ENCODE data around the gene CEMIP2.
"Not testable (repeated sequence)": the region's sequence is repeated elsewhere in the genome, so short reads cannot be mapped to it uniquely, and the experiment has no call there.

Gene CEMIP2, protein sequence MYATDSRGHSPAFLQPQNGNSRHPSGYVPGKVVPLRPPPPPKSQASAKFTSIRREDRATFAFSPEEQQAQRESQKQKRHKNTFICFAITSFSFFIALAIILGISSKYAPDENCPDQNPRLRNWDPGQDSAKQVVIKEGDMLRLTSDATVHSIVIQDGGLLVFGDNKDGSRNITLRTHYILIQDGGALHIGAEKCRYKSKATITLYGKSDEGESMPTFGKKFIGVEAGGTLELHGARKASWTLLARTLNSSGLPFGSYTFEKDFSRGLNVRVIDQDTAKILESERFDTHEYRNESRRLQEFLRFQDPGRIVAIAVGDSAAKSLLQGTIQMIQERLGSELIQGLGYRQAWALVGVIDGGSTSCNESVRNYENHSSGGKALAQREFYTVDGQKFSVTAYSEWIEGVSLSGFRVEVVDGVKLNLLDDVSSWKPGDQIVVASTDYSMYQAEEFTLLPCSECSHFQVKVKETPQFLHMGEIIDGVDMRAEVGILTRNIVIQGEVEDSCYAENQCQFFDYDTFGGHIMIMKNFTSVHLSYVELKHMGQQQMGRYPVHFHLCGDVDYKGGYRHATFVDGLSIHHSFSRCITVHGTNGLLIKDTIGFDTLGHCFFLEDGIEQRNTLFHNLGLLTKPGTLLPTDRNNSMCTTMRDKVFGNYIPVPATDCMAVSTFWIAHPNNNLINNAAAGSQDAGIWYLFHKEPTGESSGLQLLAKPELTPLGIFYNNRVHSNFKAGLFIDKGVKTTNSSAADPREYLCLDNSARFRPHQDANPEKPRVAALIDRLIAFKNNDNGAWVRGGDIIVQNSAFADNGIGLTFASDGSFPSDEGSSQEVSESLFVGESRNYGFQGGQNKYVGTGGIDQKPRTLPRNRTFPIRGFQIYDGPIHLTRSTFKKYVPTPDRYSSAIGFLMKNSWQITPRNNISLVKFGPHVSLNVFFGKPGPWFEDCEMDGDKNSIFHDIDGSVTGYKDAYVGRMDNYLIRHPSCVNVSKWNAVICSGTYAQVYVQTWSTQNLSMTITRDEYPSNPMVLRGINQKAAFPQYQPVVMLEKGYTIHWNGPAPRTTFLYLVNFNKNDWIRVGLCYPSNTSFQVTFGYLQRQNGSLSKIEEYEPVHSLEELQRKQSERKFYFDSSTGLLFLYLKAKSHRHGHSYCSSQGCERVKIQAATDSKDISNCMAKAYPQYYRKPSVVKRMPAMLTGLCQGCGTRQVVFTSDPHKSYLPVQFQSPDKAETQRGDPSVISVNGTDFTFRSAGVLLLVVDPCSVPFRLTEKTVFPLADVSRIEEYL (N-terminal part only)

DNA sequence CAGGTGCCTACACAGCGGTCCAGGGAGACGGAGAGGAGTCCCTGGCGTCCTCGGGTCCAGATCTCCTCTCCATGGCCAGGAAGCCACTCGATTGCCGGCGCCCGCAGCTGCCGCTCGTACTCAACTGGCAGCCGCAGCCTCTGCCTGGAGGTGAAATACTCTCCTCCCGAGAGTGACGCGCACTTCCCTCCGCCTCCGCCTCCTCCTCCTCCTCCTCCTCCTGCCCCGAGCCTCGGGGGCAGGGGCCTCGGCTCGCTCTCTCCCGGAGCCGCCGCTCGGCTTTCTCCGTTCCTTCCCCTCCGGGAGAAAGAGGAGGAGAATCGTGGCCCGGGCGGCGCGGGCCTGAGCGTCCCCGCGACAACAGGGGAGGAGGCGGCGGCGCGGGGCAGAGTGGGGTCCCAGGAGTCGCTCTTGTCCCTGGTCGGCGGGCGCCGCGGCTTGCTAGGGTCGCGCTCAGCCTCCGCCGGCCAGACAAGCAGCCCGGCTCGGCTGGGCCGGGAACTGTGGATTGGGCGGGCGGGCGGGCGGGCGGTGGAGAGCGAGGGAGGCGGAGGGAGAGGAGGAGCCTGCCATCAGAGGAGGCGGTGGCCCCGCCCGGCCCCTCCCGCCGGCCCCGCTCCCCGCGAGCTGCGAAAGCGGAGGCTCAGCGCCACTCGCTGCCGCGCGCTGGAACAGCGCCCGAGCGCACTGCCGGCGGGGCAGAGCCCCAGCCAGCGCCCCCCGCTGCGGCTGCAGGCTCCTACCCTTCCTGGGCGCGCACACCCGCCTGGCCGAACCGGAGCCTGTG is at the start of gene CEMIP2:
CEMIP2 (minus strand) TSS at position 126 of the 787 bp plus-strand sequence. CDS start 18,140 bp downstream, outside the sequence.
- DNase-seq (ENCODE audit: low read depth in 2 of 2) = peak; percentile 84 to 85

DNA sequence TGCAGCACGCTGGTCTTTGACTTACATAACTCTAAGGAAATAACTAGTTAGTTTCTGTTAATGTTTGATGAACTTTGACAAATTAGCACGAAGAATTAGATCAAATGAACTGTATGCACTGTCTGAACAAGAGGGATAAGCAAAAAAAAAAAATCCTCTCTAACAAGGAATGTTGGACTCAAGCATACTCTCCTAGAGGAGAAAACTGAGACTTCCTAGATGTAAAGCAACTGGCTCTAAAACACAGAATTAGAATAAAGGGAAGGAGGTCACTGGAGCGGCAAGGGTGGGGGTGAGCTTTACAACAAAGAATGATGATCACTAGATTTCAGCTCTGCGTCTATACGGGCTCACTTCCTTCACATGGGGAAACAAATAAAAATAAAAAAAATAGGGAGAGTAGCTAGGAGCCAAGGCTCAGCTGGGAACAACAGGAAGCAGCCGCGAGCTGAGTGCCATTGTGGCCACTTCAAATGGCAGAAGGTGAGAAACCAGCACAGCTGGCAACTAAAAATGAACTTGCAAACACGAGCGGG is 48.7 kb upstream of the CEMIP2 start:
- DNase-seq (ENCODE audit: low read depth in 2 of 2) = no peak

DNA sequence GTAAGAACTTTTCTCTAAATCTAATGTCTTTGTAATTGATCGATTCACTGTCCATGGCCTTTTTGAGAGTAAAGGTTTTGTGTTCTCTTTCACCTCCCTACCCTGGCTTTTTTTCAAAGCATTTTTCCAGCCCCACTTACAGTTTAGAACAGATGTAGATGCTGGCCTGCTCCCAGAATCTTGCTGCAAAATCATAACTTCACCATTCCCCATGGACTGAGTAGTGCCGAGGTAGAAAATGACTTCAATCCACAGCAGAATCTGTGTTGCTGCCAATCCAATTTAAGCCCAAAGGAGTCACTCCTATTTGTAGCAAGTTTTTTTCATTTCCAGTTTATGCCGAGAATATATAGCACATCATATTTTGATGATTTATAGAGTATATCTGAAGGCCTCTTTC is 46.5 kb upstream of the CEMIP2 start:
- DNase-seq (ENCODE audit: low read depth in 2 of 2) = peak; percentile 50

DNA sequence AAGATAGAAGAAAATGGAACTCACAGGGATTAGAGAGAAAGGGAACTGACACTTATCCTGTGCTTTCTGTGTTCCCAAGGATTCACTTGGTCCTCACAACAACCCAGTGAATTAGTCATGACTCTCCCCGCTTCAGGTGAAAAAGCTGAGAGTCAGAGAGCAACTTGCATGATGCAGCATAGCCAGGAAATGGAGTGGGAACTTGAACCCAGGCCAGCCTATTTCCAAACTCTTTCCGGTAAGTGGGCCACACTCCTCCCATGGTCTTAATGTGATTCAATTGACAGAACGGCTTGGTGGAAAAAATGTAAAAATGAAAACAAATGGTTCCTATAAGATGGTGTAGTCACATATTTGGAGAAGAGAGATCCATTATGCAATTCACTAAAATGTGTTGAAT is 45.9 kb upstream of the CEMIP2 start:
- no peak for DNase-seq (ENCODE audit: low read depth in 2 of 2)

DNA sequence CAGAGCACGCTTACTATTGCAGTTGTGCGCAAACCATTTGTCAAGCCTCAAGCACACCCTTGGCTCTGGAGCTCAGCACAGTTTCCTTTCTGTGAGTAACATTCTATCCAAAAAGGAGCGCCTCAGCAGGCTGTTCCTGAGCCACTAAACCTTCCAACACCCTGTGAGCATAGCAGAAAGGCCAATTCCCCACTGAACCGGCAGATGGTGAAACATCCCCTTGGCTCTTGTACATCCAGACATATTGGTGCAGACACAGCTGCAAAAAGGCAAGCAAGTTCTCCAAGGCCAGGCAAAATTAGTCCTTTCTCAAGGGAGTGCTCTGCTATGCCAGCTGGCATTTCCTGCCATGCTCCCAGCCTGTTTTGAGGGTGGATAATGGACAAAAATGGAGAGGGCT is 44.1 kb upstream of the CEMIP2 start:
- no peak for DNase-seq (ENCODE audit: low read depth in 2 of 2)

DNA sequence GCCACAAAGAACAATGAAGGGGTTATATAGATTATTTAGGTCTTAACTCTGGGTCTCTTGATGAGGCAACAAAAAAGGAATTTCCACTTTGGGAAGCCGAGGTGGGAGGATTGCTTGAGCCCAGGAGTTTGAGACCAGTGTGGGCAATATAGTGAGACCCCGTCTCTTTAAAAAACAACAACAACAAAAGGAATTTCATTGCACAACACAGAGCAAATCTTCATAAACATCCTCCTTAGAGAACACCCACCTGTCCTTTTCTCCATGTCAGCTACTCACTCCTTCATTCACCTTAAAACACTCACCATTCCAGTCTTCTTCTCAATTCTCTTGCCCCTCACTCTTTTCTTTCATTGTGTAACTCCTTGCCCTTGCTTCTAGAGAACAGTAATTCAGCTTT is 39.8 kb upstream of the CEMIP2 start:
- no peak for DNase-seq (ENCODE audit: low read depth in 2 of 2)

DNA sequence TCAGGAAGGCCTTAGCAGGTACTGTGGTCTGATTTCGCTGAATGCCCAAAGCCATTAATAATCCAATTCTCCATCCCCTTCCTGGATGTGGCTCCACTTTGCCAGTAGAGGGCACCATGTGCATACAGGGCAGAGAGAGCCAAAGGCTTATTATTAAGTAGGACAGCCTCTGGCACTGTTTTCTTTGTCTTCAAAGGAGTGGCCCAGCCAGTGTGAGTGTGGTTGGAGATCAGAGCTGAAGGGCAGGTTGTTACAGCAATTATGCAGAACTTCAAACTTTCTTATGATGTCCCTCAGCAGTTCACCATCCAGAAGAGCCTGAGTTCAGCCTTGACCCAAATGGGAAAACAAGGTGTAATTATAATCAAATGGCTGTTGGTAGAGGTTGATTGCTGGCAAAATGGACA is 38.6 kb upstream of the CEMIP2 start:
- DNase-seq (ENCODE audit: low read depth in 2 of 2) = peak in 1 of 2 experiments; percentile 54

DNA sequence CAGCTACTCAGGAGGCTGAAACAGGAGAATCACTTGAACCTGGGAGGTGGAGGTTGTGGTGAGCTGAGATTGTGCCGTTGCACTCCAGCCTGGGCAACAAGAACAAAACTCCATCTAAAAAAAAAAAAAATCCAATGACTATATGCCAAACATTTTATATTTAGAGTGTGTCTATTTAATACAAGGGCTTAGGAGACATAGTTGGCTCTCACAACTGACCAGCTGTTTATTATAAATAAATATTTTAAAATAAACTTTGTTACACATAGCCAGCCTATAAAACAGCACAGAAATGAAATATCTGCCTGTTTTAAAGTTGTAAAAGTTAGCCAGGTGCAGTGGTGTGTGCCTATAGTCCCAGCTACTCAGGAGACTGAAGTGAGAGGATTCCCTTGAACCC is 36.8 kb upstream of the CEMIP2 start:
- DNase-seq (ENCODE audit: low read depth in 2 of 2) = not testable (repeated sequence)

DNA sequence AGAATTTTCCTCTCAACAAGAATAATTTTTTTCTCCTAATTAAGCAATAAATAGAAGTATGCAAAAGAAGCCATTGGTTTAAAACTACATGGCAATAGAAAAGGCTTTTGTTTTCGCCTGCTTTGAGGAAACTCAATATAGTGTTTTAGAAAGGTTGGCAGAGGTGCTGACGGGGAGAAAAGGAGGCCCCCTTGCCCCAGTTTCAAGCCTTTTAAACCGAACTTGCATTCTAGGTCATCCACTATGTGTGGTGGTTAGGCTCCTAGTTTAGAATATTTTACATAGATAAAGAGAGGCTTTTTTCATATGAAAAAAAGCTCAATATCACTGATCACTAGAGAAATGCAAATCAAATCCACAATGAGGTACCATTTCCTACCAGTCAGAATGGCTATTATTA is 33.5 kb upstream of the CEMIP2 start:
- DNase-seq (ENCODE audit: low read depth in 2 of 2) = no peak

DNA sequence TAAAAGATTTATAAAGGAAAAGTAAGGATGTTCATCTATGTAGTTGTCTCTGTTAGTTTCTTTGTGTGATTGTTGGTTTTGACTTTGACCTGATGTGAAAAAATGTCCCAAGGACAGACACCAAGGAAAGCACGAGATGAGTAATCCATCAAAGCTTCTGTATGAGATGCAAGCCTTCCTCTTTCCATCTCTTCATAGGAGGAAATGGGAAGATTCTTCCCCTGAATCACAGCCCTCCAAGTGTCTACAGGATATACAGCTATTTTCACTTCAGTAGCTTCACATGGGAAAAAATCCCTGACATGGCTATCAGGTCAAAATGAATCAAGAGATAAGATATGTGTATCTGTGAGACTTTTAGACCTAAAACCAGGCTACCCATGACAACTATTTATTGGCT is 29.0 kb upstream of the CEMIP2 start:
- DNase-seq (ENCODE audit: low read depth in 2 of 2) = no peak

DNA sequence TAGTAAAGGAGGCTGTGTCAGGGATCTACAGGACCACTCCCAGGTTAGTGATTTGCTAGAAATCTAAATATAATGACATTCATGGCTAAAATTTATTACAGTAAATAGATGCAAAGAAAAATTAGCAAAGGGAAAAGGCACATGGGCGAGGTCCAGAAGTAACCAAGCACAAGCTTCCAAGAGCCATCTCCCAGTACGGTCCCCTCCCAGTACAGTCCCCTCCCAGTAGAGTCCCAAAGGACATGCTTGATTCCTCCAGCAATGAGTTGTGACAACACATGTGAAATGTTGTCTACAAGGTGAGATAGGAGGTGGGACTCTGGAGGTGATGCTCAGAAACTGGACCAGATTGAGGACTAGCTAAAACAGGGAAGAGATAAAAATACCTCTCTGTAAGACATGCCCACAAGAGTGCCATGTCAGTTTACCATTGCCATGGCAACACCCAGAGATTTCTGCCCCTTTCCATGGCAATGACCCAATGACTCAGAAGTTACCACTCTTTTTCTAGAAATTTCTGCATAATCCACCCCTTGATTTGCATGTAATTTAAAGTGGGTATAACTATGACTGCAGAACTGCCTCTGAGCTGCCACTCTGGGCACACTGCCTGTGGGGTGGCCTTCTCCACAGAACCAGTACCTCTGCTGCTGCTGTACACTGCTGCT is 27.9 kb upstream of the CEMIP2 start:
- DNase-seq (ENCODE audit: low read depth in 2 of 2) = no peak

DNA sequence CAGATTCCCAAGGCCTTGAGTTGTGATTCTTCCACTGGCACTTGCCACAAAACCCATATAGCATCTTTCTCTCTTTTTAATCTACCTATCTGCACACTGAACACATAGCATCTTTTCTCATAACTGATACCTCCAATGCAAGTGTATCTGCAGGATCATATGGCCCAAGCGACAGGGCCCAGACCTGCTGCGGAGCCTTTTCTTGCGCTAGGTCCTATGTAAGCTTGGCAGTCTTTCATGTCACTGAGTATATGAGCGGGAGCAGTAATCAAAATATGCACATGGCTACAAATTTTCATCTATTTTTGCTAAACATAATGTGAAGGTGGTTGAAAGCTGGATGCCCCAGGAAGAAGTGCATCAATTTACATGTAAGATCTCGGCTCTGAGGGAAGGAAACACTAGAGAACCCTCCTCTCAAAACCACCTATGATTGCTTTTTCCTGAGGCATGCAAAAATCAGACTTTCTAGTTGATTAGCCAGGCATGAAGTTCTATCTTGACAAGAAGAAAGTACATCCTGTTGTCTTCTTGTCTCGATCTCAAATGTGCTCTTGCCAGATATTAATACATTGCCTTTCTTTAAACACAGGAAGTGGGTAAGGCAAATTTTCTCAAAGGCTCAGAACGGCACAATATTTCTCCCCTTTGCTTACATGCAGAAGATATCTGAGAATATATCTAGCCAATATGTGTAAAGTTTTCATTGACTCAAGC is 26.9 kb upstream of the CEMIP2 start:
- no peak for DNase-seq (ENCODE audit: low read depth in 2 of 2)

DNA sequence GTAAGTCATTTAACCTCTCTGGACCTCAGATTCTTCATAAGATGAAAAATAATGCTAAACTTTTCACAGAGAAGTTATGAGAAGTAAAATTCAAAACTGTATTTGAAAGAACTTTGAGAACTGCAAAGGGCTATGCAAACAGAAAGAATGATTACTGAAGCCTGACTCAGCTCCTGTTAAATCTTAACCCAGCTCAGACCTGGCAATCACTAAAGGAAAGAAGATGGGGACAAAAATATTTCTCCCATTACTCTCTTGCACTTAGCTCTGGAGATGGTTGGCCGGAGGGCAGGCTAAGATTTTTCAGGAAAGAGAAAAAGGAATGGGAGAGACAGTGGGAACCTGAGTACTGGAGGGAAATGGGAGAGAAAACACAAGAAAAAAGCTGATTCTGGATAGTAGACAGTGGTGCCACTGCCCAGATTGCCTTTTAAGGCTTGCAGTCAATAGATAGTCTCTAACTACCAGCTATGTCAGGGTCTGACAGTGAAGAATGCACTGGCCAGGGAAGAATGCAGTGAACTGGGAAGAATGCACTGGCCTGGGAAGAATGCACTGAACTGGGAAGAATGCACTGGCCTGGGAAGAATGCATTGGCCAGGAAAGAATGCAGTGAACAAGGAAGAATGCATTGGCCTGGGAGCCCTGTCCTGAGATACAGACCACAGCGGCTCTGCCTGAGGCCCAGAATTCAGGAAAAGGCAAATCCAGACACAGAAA is 25.2 kb upstream of the CEMIP2 start:
- peak; percentile 68 for DNase-seq (ENCODE audit: low read depth in 2 of 2)

DNA sequence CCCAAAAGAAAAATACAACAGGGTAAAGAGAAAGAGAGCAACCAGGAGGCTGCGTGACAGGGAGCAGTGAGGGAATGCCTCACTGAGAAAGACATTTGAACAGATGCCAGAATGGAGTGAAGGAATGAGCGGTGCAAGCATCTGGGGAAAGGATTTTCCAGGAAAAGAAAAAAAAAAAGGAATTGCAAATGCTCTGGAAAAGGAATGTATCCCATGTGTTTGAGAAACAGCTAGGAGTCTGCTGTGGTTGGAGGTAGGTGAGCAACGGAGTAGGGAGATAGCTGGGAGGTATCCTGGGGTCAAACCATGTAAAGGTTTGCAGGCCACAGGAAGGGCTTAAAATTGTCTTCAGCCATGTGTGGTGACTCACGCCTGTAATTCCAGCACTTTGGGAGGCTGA is 23.6 kb upstream of the CEMIP2 start:
- DNase-seq (ENCODE audit: low read depth in 2 of 2) = peak; percentile 71 to 72

DNA sequence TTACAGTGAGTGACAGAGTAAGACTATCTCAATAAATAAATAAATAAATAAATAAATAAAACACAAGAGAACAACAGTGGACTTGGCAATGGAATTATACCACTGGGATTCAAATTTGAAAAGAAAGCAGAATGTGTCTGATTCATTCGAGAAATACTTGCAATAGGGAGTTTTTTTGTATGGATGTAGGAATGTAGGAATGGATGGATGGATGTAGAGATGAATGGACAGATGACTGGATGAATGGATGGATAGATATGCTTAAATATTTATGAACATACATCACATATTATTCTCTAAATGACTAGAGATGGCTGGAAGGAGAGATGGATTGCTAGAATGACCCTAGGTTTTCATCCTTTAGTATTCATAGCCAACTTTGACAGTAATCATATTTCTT is 22.0 kb upstream of the CEMIP2 start:
- no peak for DNase-seq (ENCODE audit: low read depth in 2 of 2)

DNA sequence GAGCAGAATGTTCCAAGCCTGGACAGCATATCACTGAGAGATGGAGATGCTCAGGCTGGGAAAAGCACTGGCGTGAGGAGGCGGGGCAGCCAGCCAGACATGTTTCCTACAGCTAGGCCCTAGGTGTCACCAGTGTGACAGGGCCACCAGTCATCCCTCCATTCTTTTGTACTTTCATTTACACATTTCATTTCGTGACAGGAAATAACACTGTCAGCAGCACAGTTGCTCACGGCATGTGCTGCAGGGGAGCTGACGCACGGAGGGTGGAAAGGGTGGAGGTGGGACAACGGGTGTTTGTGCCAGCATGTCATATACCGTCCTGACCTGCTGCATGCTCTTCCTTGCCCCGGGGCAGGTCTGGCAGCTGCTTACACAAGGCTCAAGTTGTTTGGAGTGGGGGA is 14.8 kb upstream of the CEMIP2 start:
- no peak for DNase-seq (ENCODE audit: low read depth in 2 of 2)

DNA sequence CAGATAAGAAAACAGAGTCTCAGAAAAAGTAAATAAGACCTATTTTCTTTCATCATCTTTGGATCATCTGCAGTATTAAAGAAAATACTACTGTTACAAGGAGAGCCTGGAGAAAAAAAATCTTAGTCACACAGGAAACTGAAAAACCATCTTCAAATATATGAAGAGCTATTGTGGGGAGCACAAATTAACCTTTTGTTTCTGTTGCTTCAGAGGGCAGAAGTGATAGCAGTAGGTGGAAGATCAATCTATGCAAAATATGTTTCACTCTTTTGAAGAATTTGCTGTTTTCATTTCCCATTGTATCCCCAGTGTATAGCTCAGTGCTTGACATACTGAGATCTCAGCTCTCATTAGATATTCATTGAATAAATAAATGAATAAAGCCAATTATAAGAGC is 13.1 kb upstream of the CEMIP2 start:
- DNase-seq (ENCODE audit: low read depth in 2 of 2) = no peak

DNA sequence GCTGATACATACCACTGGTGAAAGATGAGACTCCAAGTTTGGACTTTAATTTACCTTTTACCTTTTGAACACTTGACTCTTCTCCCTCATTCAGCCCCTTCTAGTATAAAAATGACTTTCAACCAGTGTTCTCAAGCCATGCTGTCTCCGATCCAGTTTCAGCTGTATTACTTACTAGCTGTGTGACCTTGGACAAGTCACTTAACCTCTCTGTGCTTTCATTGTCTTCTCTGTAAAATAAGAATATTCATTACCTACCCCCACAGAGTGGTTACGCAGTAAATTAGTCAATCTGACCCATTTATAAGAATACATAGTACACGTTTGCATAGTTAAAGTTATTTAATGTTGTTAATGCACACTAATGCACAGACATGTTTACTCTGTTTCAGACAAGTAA is 12.6 kb upstream of the CEMIP2 start:
- DNase-seq (ENCODE audit: low read depth in 2 of 2) = no peak

DNA sequence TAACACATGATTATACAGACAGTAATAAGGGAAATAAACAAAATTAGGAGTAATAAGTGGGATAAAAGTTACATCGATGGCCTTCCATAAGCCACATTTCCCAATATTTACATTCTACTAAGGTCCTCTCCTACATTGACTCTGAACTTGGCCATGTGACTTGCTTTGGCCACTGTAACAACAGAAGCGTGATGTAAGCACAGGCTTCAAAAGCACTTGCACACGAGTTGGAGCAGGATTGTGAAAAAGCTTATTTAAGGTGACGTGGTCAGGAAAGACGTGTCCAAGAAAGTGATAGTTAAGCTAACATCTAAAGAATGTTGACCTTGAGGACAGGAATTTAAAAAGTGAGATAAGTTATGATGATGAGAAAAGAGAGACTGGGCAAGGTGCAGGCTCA is 9.8 kb upstream of the CEMIP2 start:
- no peak for DNase-seq (ENCODE audit: low read depth in 2 of 2)

Measured in fibroblast of skin of left quadriceps (primary cell).